LHCN-M2 (cell line): ENCODE measurements around the gene ZNF41. TPM values are rescaled to one million over a fixed set of nuclear protein-coding genes. Genes with fewer than 3 reads are reported as not detected.

ENCODE experiments used
- total RNA-seq: library from RNA; depleted of rRNA; stranded (reverse); fragments of >200 nt; gene quantifications from 2 replicates; pipeline ENCODE4 v1.2.3, GENCODE V29; 2014; rRNA removed

Gene ZNF41
- total RNA-seq, 1 experiment from 2014 or later, result 9.1 TPM

Other genes starting within 250 kb of the ZNF41 start
- gene ZNF157, start 112.6 kb downstream of the ZNF41 start, total RNA-seq, result 0.06 TPM in 1 of 2 replicates, not detected in the other
- gene ARAF, start 78.0 kb upstream of the ZNF41 start, total RNA-seq, result 28.0 and 34.0 TPM in 2 replicates
- gene TIMP1, start 99.2 kb upstream of the ZNF41 start, total RNA-seq, result 463 and 505 TPM in 2 replicates
- gene SYN1, start 136.6 kb upstream of the ZNF41 start, total RNA-seq, result 0.17 and 0.51 TPM in 2 replicates
- 0.34 TPM in 1 of 2 replicates, not detected in the other for gene CFP, start 146.7 kb upstream of the ZNF41 start, total RNA-seq
- gene ELK1, start 167.3 kb upstream of the ZNF41 start, total RNA-seq, result 44.2 and 46.8 TPM in 2 replicates
- gene UXT, start 176.0 kb upstream of the ZNF41 start, total RNA-seq, result 109 and 156 TPM in 2 replicates